Amniotic epithelial cell (primary cell): ENCODE results near the gene C1orf21.
"Not testable (repeated sequence)": the region's sequence is repeated elsewhere in the genome, so short reads cannot be mapped to it uniquely, and the experiment has no call there.

ENCODE experiments used
- DNase-seq: peaks from one replicate; pipeline ENCODE4 v3.0.0-alpha.2; 2010; ENCODE audit warnings: low read depth

C1orf21 gene

DNA sequence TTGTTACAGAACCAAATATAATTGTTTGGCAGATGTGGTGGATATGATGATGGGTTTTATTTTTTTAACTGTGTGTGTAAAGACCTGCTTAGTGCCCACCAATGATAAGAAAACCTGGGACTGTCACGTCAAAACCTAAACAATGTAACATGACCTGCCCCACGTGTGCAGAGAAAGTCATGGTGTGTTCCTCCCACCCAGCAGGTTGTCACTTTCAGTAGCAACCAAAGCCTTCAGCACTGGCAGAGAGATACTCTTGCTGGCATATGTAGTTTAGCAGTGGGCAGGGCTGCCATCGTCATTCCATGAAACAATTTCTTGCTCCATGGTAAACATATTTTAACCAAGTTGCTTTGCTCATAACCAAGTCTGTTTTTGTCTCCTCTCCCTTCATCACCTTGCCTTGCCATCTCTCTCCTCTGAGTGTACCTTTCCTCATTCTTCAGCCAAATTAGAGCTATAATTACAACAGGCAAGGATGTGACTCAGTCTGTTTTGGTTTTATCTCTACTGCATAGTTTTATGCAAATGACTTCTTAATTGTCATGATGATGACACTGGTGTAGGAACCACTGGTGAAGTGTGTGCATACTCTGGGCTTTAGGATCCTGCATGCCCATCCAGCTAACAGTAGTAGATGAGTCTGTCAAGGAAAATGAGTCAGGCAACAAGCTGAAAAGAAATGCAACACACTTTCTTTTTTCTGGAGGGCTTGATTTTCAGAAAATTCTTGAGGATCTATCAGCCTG is 217.5 kb downstream of the C1orf21 start:
- no peak for DNase-seq

DNA sequence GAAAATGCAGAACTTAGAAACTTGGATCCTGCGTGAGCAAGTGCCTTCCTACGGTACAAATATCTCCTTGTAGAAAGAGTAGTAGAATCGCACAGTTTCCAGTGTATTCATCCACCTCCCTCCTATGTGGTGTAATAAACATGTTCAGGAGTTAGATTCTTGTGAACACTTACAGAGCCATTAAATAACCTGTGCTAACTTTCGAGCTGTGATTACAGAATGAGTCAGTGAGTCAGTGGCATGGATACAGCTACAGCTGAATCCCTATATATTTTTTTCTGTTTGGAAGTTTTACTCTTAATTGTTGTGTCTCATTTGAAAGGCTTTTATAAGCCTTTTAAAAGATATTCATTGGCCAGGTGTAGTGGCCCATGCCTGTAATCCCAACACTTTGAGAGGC is 219.1 kb downstream of the C1orf21 start:
- peak; percentile 37 for DNase-seq

DNA sequence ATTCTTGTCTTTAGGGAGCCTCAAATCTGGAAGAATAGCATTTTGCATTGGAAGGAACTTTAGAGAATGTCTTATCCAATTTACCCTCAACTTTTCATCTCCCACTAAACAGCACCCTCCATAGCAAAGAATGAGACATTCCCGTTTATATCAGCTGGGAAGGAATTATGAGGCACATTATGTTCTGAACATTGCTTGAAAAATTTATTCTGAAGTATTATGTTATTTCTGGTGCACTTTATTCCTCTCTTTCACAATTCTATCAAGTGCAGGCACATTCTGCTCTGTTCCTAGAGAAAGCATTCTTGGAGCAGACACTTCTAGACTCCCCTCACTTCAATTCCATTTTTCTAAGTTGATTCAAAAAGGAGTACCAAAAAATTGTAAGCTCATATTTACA is 220.0 kb downstream of the C1orf21 start:
- no peak for DNase-seq

DNA sequence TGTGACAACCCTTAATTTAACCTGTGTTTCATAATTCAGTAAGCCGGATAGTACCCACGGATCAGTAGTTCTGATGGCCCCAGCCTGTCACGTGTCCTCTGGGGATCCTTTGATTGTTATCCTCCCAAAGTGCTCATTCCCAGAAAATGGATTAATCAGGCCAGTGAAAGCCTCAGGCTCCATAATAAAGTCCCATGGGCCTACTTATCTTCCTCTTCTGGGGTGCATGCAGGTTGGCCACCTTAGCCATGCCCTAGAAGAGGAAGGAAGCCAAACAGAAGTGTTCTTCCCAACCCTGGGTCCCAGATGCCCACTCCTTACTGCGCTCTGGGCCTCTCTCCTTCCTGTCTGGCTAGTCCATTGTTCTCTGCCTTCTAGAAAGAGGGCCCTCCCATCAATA is 221.8 kb downstream of the C1orf21 start:
- DNase-seq, result no peak

DNA sequence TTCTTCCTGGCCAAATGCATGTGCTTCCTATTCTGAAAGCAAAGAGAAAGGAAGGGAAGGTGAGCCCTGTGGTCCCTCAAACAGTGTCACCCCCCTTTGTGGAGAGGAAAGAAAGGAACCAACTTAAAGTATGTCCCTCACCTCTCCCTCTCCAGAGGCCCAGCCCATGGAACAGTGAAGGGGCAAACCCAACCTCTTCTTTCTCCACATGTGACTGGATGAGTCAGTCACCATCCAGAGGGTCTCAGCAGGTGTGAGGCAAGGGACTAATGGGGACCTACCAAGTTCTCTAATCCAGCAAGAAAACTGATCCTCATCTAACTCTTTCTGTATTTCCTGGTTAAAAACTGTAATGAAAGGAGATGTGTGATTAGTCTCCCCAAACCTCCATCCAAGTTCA is 222.2 kb downstream of the C1orf21 start:
- no peak for DNase-seq

DNA sequence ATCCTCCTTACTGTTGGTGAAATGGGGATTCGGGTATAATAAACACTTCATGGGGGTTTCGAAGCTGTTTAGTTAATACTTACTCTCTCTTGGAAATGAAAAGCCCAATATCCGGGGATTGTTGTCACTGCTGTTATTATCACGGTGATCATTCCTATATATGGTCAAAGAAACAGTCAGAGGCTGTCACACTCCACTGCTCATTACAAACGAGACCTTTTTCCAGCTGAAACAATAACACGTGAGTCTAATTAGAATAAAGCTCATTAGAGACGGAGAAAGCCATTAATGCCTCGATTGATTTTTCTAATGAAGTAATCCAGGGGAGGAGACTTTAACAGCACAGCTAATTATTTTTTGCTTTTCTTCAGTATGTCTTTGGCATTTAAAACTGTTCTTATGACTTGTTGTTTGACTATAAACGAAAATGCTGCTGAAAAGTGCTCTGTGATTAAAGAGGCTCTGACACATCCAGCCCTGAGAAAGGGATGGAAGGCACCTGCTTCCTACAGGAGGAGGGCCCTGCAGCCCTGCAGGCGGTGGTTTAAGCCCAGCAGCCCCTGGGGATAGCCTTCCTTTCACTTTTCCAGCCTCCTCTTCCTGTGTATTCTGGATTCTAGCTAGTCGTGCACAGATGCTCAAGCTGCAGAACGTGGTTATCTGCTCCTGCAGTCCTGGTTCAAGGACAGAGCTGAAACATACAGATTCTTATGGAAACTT is 224.2 kb downstream of the C1orf21 start:
- DNase-seq, result no peak

DNA sequence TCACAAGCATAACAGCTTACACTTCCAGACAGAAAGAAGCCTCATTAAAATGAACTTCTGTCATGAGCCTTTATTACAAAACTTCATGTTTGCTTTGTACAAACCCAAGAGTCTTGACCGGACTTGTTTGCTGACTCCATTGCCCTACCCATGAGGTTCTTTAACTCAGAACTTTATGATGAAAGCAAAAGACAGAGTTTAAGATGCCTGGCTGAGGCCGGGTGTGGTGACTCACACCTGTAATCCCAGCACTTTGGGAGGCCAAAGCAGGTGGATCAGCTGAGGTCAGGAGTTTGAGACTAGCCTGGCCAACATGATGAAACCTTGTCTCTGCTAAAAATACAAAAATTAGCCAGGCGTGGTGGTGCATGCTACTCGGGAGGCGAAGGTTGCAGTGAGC is 225.4 kb downstream of the C1orf21 start:
- not testable (repeated sequence) for DNase-seq

DNA sequence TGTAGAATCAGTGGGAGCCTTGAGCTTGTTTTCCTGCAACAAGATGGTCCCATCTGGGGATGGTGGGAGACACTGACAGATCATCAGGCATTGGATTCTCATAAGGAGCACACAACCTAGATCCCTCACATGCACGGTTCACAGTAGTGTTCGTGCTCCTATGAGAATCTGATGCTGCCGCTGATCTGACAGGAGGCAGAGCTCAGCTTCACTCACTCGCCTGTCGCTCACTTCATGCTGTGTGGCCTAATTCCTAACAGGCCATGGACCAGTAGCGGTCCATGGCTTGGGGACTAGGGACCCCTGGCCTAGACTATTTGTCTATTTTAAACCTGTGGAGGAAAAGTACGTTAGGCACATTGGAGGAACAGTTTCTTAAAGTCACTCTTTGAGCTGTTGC is 227.8 kb downstream of the C1orf21 start:
- no peak for DNase-seq

DNA sequence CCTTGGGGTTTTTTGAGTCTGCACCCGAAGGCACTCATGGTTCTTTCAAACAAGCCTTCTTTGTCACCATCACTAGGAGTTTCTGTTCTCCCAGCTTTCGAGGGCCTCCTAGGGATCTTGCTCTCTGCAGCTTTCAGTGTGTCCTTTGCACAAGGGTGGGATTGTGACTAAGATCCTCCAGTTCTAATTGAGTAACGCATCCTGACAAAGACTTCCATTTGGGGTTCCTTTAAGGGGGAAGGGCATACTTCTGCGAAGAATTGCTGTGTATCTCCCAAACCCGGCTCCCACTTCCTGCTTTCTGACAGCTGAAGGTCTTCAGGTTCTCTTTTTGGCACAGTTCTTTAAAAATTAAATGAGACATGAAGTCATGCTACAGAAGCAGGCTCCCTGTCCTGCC is 228.5 kb downstream of the C1orf21 start:
- DNase-seq, result no peak

DNA sequence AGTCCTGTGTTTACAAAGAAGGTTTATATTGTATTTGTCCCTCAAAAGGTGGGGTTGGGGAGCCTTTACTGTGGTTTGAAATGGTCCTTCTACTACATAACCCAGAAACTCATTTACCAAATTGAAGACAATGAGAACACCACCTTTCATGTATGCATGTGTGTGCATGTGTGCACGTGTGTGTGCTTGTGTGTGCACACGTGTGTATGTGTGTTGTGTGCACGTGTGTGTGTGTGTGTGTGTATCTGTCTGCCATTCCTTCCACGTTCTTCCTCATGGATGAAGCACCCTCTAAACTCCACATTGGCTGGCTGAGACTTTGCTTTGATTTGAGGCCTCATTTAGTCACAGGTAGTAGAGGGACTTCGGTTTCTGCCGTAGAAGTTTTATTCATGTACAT is 229.7 kb downstream of the C1orf21 start:
- DNase-seq, result no peak

DNA sequence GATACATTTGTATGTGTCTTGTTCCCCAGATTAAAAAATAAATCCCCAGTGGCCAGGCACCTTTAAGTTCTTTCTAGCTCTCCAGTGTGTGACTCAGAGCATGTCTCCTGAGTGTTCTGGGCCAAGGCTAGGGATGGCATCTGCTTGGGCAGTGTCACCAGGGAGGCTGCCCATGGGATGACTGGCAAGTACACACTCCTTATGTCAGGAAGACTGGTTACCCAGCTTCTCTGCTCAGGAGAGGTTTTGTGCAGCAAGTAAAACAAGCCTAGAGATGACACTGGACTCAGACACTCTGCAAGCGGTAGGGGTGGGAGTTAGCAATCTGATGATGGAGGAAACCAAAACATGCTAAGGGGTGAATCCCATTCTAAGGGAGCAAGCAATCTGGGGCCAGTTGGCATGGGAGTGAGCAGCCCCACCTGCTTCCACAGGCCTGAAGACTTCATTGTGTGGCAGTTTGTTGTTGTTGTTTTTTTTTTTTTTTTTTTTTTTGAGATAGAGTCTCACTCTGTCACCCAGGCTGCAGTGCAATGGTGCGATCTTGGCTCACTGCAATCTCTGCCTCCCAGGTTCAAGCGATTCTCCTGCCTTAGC is 230.7 kb downstream of the C1orf21 start:
- no peak for DNase-seq

DNA sequence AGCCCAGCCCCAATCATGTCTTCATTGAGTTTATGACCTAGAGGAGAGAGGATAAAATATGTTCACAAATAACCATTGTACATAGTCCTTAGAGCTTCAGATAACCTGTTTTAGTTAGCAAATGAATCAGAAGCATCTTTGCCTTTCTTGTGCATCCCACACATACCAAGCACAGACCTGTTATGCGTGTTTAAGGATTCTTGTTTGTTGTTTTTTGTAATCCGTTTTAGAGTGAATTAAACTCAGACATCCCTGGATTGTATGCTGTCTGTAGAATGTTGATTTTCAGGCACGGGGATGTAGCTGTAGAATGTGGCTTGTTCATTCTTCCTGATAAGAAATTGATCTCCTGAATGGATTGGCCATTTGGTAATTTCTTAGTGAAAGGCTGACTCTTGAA is 232.0 kb downstream of the C1orf21 start:
- DNase-seq, result no peak

DNA sequence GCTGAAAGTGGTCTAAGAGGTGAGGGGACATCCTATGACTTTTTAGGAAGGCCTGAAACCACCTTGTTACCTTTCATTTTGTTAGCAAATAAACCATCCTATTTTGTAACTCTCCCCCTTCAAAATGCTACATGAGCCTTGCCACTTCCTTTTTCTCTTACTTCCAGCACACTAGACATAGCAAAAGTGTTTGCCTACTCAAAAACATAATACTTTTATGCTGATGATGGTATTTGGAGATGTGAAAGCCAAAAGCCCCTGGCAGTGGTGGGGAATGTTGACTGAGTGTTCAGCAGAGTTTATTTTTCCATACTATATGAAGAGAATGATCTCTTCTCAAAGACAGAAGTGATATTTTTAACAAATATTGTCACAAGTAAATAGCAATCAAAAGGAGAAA is 233.6 kb downstream of the C1orf21 start:
- DNase-seq, result no peak

DNA sequence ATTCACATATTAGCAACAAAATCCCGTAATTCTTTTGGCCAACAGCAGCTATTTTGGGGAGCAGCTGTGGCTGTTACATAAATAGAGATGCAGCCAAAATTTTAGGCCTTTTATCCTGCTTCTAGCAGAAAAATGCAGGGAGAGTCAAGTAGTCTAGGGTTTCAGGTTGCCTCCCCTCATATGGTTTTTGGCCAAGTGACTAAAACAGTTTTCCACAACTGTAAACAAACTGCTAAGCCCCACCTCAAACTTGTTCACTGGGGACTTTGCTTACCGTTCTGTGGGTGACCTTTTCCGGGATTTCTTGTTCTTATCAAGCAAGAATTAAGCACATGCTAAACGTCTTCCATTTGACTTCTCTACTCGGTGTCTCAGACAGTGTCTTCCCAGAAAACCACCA is 234.4 kb downstream of the C1orf21 start:
- no peak for DNase-seq

DNA sequence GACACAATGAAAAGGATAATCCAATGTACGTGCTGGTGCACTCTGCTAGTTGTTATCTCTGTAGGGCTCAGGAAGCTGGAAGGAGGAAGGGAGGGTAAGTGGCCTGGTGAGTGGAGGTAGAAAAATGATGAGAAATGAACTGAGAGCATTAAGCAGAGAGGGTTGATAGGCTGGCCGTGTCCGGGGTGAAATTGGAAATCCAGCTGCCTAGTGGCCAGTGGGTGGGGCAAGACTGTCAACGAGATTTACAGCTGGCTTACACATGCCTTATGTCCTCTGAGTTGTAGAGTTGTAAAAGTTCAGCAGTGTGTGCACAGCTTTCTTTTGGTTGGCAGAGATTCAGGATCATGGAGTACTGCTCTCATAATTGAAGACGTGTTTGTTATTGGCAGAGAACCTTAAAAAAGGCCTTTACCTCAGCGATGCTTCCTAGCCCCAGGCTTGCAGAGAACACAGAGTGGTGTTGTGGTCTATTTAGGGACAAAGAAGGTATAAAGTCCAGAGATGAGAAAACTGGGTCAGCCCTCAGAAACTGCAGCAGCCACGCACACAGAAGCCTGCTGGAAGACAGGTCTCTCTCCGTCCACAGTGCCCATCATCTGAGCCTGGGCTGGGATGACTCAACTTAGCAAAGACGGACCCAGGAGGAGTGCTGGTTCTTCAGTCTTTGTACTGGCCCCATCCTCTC is 235.5 kb downstream of the C1orf21 start:
- DNase-seq, result peak; percentile 94

DNA sequence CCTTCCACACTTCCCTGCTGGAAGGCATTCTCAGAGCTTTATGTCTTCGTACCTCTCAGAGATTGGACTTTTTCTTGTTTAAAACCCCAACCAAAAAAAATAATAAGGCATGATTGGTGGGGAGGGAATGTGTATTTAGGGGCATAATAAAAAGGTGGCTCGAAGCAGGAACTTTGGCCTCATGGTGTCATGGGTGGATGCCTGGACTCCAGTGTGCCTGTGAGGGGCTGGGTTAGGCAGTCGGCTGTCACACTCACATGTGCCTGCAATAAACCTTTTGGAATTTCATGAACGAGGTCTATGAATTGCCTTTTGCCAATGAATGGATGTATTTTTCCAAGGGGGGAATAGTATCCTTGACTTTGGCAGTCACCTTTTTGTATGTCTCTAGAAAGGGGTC is 236.6 kb downstream of the C1orf21 start:
- no peak for DNase-seq

DNA sequence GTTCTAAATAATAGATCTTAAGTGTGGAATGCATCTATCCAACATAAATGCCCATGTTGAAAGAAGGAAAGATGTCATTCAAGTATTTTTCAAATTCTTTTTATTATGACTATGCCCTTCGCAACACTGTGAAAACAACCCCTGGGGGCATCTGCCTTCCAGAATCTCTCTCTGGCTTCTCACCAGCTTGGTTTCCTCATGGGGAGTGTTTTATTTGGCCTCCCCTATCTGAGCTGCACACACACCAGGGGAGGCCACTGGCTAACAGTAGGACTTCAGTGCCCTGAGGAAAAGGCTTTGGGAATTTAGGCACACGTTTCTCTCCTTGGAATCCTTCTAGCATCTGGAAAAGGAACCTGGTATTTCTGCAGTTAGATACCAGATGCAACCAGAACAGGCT is 237.2 kb downstream of the C1orf21 start:
- no peak for DNase-seq

DNA sequence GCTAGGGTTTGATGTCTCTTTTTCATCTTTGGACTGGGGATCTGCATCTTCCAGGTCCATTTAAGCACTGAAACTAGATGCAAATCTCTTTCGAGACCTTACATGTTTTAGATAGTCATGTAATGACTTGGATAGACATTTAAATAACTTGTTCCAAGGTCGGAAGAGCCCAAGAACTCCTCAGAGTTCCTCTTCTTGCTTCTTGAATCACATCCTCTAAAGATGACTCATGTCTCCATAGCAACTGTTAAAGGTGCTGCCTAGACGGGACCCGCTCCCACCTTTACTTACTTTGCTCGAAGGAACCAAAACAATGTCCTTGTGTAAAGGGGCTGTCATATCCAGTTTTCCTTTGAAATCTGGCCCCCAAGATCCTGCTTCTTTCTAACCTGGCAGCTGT is 237.8 kb downstream of the C1orf21 start:
- DNase-seq, result no peak

DNA sequence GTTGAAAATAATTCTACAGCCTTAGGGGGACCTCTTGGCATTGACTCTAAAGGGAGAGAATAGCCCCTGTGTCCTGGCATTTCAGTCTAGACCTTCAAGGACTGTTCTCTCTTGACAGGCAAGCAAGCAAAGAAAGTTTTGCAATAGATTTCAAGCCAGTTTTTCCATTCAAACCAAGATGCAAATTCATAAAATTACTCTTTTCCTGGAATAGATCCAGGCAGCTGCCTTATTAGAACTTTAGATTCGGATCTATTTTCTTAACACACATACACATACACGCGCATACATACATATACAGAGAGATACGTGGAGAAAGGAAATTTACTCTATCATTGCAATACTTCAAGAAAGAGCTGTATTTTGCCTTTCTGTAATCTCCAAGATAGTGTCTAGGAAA is 238.4 kb downstream of the C1orf21 start:
- DNase-seq, result no peak

DNA sequence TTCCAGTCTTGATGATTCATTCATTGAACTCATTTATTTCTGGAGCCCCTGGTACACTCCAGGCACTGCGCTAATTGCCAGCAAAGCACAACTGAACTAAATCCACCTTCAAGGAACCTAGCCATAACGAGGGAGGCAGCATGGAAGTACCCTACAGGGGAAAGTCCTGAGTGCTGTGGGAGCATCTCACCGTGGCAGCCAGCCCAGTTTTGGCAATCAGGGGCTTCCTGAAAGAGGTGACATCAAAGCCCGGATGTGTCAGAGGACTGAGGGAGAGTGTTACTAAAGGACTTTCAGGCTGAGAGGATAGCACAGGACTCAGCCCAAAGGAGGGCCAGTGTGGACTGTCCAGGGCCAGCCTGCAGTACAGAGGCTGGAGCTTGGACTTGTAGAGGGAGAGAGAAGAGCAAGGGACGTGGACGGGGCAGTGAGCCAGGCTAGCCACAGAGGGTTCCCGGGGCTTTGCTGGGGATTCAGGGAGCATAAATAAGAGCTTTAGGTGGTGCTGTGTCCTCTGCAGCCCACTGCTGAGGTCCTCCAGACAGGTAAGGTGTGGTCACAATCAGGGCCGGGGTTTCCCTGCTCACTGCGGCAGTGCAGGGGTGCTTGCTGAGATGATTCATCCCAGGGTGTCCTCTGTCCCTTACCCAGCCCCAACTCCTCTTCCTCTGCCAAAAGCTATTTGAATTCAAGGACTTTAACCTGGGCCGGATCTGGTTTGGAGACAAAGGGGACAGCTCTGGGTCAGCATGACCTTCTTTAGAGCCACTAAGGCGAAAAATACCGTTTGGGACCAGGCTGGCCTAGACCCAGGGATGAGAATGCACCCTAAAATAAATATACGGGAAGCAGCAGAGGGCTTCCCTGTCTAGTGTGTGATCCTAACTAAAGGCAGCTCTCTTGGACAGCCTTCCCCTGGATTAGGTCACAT is 239.5 kb downstream of the C1orf21 start:
- no peak for DNase-seq

DNA sequence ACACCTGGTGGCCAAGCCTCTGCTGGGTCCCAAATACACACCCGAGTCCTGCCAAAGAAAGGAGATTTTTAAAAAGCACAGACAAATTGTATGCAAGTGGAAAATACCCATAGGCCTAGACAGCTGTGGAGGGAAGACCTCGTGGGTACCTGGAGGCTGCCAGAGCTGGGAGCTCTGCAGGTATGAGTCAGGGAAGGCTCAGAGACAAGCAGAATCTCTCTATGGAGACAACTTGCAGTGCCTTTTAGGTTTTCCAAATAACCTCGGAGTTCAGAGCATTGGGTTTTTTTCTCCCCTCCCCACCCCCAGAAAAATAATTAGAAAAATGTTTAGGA is 240.1 kb downstream of the C1orf21 start:
- DNase-seq, result no peak

DNA sequence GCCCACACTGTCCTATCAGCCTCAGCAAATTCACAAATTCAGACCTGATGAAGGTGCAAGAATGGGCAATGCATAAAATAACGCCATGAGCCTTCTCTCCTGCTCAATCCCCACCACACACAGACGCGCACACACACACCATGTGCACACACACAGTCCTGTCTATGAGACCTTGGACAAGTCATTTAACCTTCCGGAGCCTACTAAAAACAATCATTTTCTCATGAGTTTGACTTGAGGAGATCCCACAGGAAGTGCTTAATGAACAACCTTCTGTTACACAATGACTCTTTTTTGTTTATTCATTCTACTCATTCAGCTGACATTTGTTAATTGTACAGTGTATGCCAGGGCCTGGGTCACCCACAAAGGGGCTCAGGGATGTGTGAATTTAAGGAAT is 242.4 kb downstream of the C1orf21 start:
- DNase-seq, result no peak
